Fibroblast of upper back skin (primary cell): ENCODE results near the gene PHF2.

ENCODE experiments used
- DNase-seq: peaks from one replicate; pipeline ENCODE4 v3.0.0-alpha.2; 2013

Gene PHF2

GRCh38 chr9:93682155-93682968 lies 106.0 kb downstream of the PHF2 start:
- DNase-seq = peak; percentile 30

- DNase-seq = no peak
Observed at GRCh38 chr9:93683331-93684134, 107.1 kb downstream of the PHF2 start.

GRCh38 chr9:93684161-93684765 lies 107.9 kb downstream of the PHF2 start:
- DNase-seq = no peak

GRCh38 chr9:93684806-93685543 lies 108.6 kb downstream of the PHF2 start:
- DNase-seq = peak; percentile 10

GRCh38 chr9:93686127-93686879 lies 109.9 kb downstream of the PHF2 start:
- no peak for DNase-seq

GRCh38 chr9:93686880-93687236 lies 110.5 kb downstream of the PHF2 start:
- no peak for DNase-seq

- DNase-seq = no peak
Observed at GRCh38 chr9:93690618-93691017, 114.2 kb downstream of the PHF2 start.

GRCh38 chr9:93693129-93693528 lies 116.7 kb downstream of the PHF2 start:
- DNase-seq = no peak

GRCh38 chr9:93697352-93698139 lies 121.2 kb downstream of the PHF2 start:
- DNase-seq = no peak

GRCh38 chr9:93698140-93698908 lies 121.9 kb downstream of the PHF2 start:
- DNase-seq = no peak

- no peak for DNase-seq
Observed at GRCh38 chr9:93699650-93700049, 123.3 kb downstream of the PHF2 start.

- DNase-seq = no peak
Observed at GRCh38 chr9:93701494-93702218, 125.3 kb downstream of the PHF2 start.

- no peak for DNase-seq
Observed at GRCh38 chr9:93702261-93702660, 125.9 kb downstream of the PHF2 start.

GRCh38 chr9:93708289-93708986 lies 132.1 kb downstream of the PHF2 start:
- no peak for DNase-seq

GRCh38 chr9:93708987-93709302 lies 132.6 kb downstream of the PHF2 start:
- DNase-seq = no peak

- no peak for DNase-seq
Observed at GRCh38 chr9:93709600-93710369, 133.4 kb downstream of the PHF2 start.

GRCh38 chr9:93710370-93710723 lies 134.0 kb downstream of the PHF2 start:
- no peak for DNase-seq

- DNase-seq = no peak
Observed at GRCh38 chr9:93711002-93711401, 134.6 kb downstream of the PHF2 start.

- DNase-seq = no peak
Observed at GRCh38 chr9:93712896-93713295, 136.5 kb downstream of the PHF2 start.
